EL (cell line): ENCODE data around the gene GRAMD2A.
"Not testable (repeated sequence)": the region's sequence is repeated elsewhere in the genome, so short reads cannot be mapped to it uniquely, and the experiment has no call there.

Experiments
- DNase-seq: peaks from one replicate; pipeline ENCODE4 v3.0.0-alpha.2; 2016

GRAMD2A gene

DNA sequence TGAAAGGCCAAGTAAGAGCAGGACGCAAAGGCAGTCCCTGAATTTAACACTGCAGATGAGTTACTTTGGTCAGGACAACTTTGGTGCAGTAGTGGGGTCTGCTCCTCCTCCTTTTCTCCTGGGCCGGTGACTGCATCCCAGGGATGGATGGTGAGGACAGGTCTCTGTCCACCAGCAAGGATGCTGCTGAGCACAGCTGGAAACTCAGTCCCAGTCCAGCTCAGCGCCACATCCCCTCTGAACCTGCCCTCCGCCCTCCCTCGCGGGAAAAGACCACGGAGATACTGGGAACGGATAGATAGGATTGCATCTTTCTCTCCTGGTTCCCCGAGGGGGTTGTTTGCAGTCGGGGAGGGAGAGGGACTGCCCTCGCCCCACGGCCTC, 13.8 kb downstream of the GRAMD2A start:
- no peak for DNase-seq

DNA sequence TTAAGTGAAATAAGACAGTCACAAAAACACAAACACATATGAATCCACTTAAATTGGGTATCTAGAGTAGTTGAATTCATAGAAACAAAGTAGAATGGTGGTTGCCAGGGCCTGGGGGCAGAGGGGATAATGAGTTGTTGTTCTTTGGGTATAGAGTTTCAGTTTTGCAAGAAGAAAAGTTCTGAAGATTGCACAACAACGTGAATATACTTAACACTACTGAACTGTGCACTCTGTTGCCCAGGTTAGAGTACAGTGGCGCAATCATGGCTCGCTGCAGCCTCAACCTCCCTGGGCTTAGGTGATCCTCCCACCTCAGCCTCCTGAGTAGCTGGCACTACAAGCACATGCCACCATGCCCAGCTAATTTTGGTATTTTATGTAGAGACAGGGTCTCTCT, 14.9 kb downstream of the GRAMD2A start:
- no peak for DNase-seq

DNA sequence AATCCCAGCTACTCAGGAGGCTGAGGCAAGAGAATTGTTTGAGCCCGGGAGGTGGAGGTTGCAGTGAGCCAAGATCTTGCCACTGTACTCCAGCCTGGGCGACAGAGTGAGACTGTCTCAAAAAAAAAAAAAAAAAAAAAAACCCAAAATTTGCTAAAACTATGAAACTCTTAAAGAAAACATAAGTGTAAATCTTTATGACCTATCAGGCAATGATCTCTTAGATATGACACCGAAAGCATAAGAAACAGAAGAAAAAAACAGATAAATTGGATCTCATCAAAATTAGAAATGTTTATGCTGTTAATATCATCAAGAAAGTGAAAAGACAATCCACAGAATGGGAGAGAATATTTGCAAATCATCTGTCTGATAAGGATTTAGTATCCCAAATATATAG, 15.3 kb downstream of the GRAMD2A start:
- DNase-seq: no peak

DNA sequence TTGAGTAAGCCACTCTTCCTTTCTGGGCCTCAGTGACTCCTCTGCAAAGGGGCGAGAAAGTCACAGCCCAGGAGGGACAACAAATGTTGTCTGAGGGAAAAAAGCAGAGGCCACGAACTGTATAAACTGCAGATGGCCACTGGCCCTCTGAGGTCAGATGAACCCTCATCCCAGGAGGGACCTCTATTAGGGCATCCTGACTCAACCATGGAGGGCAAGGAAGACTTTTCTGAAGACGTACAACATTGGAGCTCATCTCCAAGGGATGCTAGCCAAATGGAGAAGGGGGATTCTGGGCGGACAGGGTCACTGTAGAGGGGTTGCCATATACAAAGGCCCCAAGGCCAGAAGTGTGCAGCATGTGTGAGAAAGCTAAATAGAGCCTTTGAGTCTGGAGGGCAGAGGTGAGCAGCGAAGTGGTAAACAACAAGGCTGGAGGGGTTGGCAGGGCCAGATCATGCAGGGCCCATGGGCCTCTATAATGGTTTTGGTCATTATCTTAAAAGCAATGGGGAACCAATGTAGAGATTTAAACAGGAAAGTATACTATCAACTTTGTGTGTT, 16.7 kb downstream of the GRAMD2A start:
- no peak for DNase-seq

DNA sequence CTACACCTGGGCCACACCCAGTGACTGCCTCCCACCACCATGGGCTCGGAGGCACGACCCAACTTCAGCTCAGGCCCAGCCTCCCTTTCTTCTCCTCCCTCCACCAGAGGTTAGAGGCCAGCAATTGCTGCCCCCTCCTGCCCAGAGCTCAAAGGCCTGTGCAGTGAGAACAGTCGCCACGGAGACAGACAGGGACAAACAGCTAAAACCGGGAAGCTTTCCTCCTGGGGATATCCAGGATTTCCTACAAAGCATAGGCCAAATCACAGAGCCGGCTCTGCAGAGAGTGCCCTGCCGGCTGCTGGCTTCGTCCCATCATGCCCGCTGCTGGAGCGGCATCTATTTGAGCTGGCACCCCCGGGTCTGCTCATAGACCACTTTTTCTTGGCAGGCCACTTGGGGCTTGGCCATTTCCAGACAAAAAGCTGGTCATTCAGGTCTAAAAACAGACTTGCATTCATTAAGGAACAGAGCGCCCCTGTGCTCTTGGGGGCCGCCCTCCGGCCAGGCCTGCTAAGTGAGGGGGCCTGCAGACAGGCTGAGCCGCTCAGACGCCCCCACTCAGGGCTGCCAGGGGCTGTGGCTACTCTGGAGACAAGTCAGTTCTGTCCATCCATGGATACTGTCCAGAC, 17.5 kb downstream of the GRAMD2A start:
- DNase-seq: no peak

DNA sequence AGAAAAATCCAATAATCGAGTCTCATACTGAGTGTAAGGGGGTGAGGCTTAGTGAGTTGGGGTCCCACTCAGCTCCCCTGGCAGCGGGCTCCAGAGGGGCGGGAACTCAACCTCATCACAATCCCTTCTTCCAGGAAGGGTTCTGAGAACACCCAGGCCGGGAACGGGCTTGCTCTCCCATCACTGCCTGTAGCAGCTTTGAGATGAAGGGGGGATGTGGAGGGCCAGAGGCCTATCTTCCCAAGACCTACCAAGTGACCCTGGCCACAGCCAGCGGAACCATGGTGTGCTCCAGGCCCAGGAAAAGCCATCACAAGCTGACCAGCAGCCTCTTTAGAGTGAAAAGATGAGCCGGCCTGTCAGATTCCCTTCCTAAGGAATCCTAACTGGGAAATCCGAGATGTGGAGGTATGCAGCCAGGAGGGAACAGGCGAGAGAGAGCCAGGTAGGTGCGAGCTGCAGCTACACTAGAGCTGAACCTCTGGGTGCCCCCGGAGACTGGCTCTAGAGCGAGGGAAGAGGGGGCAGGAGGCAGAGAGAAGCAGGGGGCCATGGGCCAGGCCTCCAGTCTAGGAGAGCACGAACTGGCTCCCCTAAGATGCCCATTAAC, 18.5 kb downstream of the GRAMD2A start:
- DNase-seq: no peak

DNA sequence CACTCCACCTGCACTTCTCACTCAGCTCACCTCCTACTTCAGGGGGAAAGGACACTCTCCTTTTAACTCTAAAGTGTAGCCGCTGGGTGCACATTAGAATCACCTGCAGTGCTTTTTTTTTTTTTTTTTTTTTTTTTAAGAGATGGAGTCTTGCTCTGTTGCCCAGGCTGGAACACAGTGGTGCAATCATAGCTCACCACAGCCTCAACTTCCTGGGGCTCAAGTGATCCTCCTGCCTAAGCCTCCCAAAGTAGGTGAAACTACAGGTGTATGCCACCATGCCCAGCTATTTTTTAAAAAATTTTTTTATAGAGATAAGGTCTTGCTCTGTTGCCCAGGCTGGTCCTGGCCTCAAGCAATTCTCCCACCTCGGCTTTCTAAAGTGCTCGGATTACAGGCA, 20.8 kb downstream of the GRAMD2A start:
- no peak for DNase-seq

DNA sequence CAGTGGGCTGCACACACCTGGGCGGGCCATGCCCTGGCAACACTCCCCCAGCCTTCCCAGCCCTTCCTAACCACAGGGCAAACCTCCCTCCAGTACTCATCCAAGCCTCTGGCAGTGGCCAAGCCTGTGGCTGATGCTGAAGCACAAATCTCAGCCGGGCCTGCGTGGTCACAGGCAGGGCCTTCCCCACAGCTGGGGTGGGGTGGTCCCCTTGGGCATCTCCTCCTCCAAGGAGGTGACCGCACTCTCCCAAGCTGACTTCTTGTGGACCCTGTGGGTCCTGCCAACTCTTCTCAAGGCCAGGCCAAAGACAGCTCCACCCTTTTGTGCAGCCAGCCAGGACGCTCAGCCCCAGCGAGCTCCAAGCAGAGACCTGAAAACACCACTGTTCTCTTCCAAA, 21.4 kb downstream of the GRAMD2A start:
- no peak for DNase-seq

DNA sequence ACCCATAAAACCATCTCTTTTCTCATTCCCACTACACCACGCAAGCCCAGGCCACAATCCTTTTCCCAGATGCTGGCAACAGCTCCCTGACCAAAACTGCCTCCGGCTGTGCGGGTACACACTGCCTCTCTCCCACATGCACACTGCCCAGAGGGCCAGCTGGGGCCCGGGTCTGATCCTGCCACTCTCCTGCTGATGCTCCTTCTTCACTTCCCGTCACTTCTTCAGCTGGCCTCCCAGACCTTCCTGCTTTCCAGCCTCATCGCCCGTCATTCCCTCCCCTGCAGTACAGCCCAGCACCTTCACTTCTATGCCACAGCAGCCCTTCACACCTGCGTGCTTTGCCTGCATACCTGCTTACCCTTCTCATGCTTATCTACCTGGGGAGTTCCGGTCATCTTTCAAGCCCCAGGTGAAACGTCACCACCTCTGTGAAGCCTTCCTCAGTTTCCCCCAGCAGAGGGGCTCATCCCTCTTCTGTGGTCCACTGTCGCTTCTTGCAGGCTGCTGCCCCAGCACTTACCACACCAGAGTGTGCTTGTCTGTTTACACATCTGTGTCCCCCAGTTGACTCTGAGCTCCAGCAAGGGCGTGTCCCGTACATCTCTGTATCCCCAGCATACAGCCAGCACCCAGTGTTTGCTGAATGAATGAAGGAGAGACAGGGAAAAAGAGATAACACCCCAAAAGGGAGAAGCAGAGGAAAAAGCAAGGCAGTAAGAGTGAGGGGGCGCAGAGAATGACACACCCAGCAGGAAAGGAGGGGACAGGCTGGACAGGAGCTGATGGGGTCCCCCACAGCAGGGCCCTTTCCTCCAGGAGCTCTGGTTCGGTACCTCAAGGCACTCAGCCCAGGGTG, 22.2 kb downstream of the GRAMD2A start:
- DNase-seq: no peak

DNA sequence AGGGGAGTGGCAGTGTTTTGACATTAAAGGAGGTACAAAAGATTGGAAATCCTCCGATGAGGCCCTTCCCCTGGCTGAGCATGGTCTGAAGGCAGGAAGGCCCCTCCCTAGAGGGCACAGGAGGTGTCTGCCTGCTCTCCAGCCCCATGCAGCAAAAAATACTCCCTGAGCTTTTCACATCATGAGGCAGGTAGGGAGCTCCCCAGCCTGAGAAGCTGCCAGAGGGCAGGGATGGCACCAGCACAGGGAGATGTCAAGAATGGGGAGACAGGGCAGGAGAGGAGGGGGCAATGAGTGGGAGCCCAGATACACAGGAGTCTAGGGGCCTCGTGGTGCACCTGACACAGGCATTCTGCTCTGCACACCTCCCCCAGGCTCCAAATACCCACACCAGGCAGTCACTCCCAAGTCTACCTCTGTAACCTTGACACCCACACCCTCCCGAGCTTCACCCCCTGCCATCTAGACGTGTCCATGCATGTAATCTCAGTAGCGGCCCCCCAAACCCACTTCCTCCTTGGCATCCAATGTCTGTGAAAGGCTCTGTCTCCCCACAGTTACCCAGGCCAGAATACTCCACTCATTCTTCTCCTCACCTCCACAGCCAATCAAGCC, 22.9 kb downstream of the GRAMD2A start:
- DNase-seq: no peak

DNA sequence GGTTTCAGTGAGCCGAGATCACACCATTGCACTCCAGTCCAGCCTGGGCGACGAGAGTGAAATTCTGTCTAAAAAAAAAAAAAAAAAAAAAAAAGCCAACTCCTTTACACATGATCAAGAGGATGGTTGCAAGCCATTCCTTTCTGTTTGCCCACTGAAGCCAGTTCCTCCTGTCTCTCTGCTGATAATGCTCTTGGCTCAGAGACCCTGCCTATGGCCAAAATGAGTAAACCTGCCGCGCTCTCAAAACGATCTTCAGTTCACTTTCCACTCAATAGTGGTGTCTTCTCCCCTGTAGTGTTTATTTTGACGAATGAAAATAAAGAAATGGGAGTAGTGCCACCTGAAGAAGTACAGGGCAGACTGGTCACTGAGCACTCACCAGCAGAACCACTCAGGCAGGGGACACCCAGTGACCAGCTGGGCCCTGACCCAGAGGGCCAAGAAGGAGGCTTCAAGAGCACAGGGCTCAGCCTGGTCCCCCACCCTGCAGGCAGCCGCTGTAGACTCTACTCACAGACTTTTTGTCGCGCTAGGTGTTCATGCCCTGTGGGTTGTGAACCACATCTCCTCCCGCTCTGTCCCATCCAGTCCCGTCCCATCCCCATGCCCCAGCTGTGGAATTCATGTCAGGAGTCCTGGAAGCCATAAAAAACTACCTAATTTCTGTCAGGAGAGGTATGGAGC, 23.6 kb downstream of the GRAMD2A start:
- no peak for DNase-seq

DNA sequence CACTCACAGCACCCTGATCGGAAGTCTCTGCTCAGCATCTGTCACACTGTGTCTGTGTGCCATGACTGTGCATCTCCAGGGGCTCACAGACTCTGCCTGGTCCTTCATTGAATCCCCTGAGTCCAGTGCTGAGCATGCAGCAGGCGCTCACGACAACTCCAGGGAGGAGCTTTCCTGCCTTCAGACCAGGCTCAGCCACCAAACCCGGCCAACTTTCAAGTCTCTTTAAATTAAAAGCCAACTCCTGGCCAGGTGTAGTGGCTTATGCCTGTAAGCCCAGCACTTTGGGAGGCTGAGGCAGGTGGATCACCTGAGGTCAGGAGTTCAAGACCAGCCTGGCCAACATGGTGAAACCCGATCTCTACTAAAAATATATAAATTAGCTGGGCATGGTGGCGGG, 24.2 kb downstream of the GRAMD2A start:
- DNase-seq: no peak

DNA sequence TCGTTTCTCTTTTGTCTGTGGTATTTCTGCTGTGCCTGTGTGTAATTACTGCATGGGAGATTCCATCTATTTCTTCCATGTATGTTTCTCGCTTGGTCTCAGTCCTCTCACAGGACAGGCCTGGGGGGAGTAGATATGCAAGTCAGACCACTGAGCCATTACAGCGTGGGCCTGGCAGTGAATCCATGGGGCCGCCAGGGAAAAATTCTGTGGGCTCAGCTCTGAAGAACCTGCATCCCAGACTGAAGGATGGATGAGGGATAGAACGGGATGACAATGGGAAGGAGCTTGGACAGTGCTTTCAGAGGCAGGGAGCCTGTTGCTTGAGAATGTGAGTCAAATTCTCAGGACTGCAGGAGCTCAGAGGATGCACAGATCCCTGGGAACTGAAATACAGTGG, 24.8 kb downstream of the GRAMD2A start:
- no peak for DNase-seq

DNA sequence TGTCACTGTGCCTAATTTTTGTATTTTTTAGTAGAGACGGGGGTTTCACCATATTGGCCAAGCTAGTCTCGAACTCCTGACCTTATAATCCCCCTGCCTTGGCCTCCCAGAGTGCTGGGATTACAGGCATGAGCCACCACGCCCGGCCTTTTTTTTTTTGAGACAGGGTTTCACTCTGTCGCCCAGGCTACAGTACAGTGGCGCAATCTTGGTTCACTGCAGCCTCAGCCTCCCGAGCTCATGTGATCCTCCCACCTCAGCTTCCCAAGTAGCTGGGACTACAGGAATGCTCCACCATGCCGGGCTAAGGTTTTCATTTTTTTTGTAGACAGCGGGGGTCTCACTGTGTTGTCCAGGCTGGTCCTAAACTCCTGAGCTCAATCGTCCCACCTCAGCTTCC, 25.6 kb downstream of the GRAMD2A start:
- not testable (repeated sequence) for DNase-seq

DNA sequence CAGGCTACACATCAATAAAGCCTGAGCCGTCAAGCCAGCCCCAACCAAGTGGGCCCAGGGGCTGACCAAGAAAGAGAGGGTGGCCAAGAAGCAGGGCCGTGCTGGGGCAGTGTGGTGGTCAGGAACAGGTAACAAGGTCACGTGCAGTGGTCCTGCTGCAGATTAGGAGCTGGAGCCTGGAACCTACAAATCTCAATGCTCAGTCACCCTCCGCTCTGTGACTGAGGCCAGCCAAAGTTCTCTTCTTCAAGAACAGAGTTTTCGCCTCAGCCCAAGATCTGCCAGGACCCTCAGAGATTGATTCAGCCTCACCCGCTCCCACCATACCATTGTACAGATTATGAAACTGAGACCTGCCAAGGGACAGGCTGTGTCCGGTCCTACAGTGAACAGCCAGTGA, 26.9 kb downstream of the GRAMD2A start:
- no peak for DNase-seq

DNA sequence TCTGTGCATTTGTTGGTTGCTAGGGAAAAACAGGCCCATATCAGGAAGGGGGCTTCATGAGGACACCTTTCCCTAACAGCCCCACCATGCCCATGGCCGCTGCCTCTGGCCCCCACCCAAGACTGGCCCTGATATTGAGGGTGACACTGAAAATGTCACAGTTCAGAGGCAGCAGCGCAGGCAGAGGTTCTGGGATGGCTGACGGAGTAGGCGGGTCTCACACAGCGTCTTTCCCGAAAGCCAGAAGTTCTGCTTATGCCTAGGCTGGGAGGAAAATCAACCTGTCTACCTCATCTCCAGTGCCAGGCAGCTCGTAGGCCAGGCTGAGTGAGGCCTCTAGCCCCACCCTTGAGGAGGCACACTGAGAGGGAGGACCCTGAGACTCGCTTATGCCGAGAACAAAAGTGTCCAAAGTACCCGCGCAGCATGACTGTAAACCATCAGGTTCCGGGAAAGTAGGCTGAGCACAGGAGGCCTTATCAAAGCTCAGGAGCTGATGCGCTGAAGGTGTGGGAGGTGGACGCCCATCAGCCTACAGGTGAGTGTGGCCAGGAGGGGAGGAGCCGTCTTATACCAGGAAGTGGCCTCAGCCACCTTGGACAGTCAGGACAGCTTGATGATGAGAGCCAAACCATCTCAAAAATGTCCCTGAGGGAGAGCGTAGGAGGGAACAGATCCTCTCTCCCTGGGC, 27.5 kb downstream of the GRAMD2A start:
- no peak for DNase-seq

DNA sequence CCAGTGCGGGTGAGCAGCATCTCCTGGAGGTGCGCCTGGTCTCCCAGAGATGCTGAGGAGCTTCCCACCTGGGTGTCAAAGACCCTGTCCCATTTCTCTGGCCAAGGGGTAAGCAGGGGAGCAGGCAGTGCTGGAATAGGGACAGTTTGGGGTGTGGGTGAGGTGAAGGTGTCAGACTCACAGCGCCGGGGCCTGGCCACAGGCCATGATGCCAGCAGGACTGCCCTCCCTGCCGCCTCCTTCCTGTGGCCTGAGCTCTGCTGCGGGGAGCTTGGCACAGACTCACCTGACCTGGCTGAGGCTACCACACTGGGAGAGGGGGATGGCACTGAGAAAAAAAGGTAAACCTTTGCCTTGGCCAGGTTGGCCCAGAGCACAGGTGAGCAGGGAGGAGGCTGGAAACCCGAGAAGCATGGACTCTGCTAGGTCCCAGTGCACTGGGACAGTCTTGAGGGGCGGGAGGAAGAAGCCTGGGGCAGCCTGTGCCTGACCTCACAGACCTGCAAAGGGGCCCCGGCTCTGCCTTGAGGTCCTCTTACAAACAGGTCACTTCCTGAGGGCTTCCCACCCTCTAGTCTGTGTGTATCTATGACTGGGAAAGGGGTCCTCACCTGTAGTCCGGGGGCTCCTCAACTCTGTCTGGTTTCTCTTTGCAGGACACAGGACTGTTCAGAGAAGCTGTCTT, 28.2 kb downstream of the GRAMD2A start:
- DNase-seq: no peak

DNA sequence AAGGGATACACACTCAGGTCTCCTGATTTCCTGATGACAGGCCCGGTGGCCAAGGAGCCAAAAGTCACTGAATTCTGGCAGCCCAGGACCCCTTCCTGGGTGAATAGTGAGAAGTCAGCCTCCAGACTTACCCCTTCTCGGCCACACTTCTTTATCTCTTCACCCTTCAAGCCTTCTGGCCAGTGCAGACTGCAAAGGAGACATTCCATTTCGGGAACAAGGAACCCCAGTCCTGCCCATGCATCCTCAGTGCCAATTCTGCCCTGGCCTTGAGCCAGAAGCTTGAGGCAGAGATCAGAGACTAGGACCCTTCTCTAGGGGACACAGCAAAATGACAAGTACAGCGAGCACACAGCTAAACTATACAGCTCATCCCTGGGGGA, 28.8 kb downstream of the GRAMD2A start:
- DNase-seq: no peak

DNA sequence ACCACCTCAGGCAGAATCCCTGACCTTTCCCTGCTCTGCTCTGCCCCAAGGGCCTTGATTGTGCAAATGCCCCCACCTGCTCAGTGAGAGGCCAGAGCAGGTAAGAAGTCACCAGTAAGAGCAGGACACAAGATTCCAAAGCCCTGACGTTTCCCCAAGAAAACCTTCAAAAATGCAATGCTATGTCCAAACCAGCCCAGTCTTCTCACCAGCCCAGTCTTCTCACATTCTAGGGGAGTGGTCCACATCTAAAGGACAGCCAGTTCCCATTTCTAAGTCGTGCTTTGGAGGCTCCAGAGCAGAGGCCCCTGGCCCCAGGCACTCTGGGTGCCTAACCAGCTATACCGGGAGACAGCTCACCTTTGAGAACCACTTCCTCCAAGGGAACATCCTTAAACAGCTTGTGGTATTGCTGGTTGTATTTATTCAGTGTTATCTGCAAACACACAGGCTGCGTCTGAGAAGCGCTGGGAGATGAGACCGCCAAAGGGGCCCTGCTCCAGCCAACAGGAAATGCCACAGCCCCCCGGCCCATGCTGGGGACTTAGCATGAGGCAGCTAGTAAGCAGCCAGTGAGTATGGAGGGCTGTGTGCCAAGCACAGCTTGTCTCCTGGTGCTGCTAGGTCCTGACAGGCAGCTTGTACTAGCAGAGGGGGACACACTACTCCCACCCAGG, 29.3 kb downstream of the GRAMD2A start:
- DNase-seq: peak; percentile 17

DNA sequence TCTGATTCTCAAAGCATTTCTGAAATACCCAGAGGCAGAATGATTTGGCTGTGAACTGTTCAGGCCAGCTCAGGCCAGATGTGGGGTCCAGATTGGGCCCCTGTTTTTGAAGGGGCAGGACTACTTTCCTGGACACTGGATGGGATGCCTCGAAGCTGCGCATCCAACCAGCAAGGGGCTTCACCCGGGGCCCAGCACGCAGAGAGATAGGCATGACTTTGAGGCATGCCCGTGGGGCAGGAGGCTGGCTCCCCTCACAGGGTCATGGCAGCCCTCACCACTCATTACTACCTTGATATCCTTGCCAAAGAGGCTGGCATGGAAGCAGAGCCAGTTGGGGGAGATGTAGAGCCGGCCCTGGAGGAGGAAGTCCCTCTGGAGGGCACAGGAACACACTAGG, 30.1 kb downstream of the GRAMD2A start:
- DNase-seq: no peak
